HEK293 (cell line): ENCODE results near the gene MXI1.

ENCODE experiments used
- CTCF ChIP-seq: fragments of 450-650 bp; formaldehyde crosslinking; IDR thresholded peaks from 2 replicates; pipeline ENCODE4 v1.5.1; 2016; ENCODE audit warnings: missing biosample characterization, missing genetic modification characterization
- YY1 ChIP-seq: fragments of 450-650 bp; formaldehyde crosslinking; IDR thresholded peaks from 2 replicates; pipeline ENCODE4 v1.5.1; 2018; ENCODE audit warnings: missing biosample characterization, missing genetic modification characterization
- ZBTB7A ChIP-seq: fragments of 450-650 bp; formaldehyde crosslinking; IDR thresholded peaks from 2 replicates; pipeline ENCODE4 v1.5.1; 2016; ENCODE audit warnings: low read depth, missing biosample characterization, missing genetic modification characterization
- ZNF121 ChIP-seq: fragments of 450-650 bp; formaldehyde crosslinking; IDR thresholded peaks from 2 replicates; pipeline ENCODE4 v1.5.1; 2016; ENCODE audit warnings: missing biosample characterization, missing genetic modification characterization

- TF ChIP-seq ZNF121 (tag by site-specific recombination) (no peak), YY1 (tag by site-specific recombination) (no peak), CTCF (tag by site-specific recombination) (no peak), ZBTB7A (tag by site-specific recombination) (no peak)
These were observed 12.5 kb downstream of the MXI1 start for GRCh38 chr10:110219884-110220283.
